ENCODE measurements around the gene TBC1D24. TPM values are rescaled to one million over a fixed set of nuclear protein-coding genes. Genes with fewer than 3 reads are reported as not detected.

The TBC1D24 gene
- total RNA-seq, 1 donor from 2014 or later, result 15.4 TPM

DNA sequence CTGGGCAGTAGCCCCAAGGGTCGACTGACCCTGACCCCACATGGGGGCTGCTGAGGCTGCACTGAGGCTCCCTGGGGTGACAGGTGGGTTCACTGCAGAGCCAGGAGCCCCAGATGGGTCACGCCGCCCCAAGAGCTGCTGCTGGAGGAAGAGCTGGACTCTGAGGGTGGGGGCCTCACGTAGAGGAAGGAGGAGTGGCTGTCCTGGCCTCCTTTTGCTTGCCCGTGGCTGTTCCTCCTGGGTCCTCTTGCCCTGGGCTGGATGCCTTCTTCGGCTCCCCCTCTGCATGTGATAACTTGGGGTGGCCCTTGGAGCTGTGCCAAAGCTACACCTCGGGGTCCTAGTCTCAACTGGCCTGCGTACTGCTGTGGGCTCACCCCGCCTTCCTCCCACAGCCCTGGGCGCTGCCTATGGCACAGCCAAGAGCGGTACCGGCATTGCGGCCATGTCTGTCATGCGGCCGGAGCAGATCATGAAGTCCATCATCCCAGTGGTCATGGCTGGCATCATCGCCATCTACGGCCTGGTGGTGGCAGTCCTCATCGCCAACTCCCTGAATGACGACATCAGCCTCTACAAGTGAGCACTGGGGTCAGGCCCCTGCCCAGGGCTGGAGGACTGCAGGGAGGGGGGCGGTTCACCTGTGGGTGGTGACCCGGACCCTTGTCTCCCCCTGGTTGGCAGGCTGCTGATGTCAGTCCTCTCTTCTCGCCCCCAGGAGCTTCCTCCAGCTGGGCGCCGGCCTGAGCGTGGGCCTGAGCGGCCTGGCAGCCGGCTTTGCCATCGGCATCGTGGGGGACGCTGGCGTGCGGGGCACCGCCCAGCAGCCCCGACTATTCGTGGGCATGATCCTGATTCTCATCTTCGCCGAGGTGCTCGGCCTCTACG, 44.1 kb downstream of the TBC1D24 start:
- H3K27ac Mint-ChIP-seq (ENCODE audit: unreplicated experiment), result peak overlapping the region; percentile 97
- peaks cover 41% of the 10 kb centered on the region for H3K4me1 Mint-ChIP-seq (ENCODE audit: unreplicated experiment)
- peak overlapping the region; percentile 70 for H3K4me3 Mint-ChIP-seq (ENCODE audit: unreplicated experiment)
- TF ChIP-seq, protein P1, sequence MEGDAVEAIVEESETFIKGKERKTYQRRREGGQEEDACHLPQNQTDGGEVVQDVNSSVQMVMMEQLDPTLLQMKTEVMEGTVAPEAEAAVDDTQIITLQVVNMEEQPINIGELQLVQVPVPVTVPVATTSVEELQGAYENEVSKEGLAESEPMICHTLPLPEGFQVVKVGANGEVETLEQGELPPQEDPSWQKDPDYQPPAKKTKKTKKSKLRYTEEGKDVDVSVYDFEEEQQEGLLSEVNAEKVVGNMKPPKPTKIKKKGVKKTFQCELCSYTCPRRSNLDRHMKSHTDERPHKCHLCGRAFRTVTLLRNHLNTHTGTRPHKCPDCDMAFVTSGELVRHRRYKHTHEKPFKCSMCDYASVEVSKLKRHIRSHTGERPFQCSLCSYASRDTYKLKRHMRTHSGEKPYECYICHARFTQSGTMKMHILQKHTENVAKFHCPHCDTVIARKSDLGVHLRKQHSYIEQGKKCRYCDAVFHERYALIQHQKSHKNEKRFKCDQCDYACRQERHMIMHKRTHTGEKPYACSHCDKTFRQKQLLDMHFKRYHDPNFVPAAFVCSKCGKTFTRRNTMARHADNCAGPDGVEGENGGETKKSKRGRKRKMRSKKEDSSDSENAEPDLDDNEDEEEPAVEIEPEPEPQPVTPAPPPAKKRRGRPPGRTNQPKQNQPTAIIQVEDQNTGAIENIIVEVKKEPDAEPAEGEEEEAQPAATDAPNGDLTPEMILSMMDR (IDR thresholded peaks at IDR 0.05), result no peak
- H3K36me3 Mint-ChIP-seq (ENCODE audit: unreplicated experiment), result peaks cover 8% of the 10 kb centered on the region
- no peak for DNase-seq (ENCODE audit: extremely low spot score, unreplicated experiment)
- H3K27me3 Mint-ChIP-seq (ENCODE audit: unreplicated experiment), result no peaks in the 10 kb centered on the region
- H3K9me3 Mint-ChIP-seq (ENCODE audit: unreplicated experiment), result no peaks in the 10 kb centered on the region

DNA sequence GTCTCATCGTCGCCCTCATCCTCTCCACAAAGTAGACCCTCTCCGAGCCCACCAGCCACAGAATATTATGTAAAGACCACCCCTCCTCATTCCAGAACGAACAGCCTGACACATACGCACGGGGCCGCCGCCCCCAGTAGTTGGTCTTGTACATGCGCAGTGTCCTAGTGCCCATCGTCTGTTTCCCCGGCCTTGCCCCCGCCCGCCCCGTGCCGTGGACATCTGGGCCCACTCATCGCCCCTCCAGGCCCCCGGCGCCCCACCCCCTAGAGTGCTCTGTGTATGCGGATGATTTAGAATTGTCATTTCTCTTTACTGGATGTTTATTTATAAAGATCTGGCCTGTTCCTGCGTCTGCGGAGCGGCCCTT, 44.8 kb downstream of the TBC1D24 start:
- peaks cover 13% of the 10 kb centered on the region for H3K36me3 Mint-ChIP-seq (ENCODE audit: unreplicated experiment)
- no peak for DNase-seq (ENCODE audit: extremely low spot score, unreplicated experiment)
- peaks cover 43% of the 10 kb centered on the region for H3K4me1 Mint-ChIP-seq (ENCODE audit: unreplicated experiment)
- no peaks in the 10 kb centered on the region for H3K27me3 Mint-ChIP-seq (ENCODE audit: unreplicated experiment)
- H3K27ac Mint-ChIP-seq (ENCODE audit: unreplicated experiment), result peak overlapping the region; percentile 97
- H3K9me3 Mint-ChIP-seq (ENCODE audit: unreplicated experiment), result no peaks in the 10 kb centered on the region
- TF ChIP-seq, protein P1 (IDR thresholded peaks at IDR 0.05), result no peak
- peak overlapping the region; percentile 70 for H3K4me3 Mint-ChIP-seq (ENCODE audit: unreplicated experiment)

DNA sequence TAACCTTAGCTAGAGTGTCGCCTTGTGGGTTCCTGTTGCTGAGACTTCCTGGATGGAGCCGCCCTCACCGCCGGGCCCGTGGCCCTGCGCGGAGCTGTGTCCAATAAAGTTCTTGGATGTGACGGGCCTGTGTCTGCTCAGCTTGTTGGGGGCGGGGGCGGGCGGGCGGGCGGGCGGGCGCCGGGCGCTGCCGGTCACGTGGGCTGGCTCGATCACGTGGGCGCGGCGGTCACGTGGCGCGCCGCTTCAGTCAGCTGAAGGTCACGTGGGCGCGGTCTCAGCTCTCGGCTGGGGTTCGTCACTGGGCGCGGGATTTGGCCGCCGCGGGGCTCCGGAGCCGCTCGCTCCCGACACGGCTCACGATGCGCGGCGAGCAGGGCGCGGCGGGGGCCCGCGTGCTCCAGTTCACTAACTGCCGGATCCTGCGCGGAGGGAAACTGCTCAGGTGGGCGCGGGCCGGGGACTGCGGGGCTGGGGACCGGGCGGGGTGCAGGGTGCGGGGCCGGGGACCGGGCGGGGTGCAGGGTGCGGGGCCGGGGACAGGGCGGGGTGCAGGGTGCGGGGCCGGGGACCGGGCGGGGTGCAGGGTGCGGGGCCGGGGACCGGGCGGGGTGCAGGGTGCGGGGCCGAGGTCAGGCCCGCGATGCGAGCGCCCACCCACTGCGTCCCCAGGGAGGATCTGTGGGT, 45.3 kb downstream of the TBC1D24 start, which contains the start of gene AMDHD2:
TSS of gene AMDHD2 (plus strand) at position 275 of the 687 bp plus-strand sequence. CDS start at position 363, 88 bp downstream.
- peak within 1 kb of the TSS; percentile 80 for H3K4me3 Mint-ChIP-seq (ENCODE audit: unreplicated experiment)

DNA sequence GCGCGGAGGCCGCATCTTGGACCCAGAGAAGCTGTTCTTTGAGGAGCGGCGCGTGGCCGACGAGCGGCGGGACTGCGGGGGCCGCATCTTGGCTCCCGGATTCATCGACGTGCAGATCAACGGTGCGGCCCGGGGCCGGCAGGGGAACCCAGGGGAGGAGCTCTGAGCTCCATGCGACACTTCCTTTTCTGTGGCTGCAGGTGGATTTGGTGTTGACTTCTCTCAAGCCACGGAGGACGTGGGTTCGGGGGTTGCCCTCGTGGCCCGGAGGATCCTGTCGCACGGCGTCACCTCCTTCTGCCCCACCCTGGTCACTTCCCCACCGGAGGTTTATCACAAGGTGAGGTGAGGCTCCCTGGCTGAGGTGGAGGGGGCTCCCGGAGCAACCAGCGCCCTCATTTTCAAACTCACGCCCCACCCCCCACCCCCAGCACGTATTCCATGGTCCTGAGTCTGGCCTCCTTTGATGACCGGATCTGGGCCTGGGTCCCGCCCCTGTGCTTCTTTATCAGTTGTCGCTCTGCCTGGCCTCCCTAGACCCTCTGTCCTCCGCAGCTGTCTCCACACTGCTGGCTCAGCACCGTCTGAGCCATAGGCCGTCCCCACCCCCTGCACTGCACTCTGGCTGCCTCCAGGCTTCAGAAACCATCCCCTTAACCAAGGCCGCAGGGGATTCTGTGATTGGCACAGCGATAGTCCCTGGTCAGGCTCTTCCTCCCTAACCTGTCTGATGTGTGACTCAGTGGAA, 46.0 kb downstream of the TBC1D24 start:
- Mint-ChIP-seq H3K4me3 (ENCODE audit: unreplicated experiment) (peak overlapping the region; percentile 80), H3K9me3 (ENCODE audit: unreplicated experiment) (no peaks in the 10 kb centered on the region), H3K27ac (ENCODE audit: unreplicated experiment) (peak overlapping the region; percentile 54), H3K27me3 (ENCODE audit: unreplicated experiment) (no peaks in the 10 kb centered on the region), H3K36me3 (ENCODE audit: unreplicated experiment) (peaks cover 17% of the 10 kb centered on the region), H3K4me1 (ENCODE audit: unreplicated experiment) (peaks cover 33% of the 10 kb centered on the region)
- TF ChIP-seq, protein P1 (IDR thresholded peaks at IDR 0.05), result no peak
- no peak for DNase-seq (ENCODE audit: extremely low spot score, unreplicated experiment)

More for the DNA sequence above, 45.3 kb downstream of the TBC1D24 start, which contains the start of gene AMDHD2:
- Mint-ChIP-seq H3K4me1 (ENCODE audit: unreplicated experiment) (peaks cover 40% of the 10 kb centered on the region), H3K27me3 (ENCODE audit: unreplicated experiment) (no peaks in the 10 kb centered on the region), H3K36me3 (ENCODE audit: unreplicated experiment) (peaks cover 16% of the 10 kb centered on the region), H3K27ac (ENCODE audit: unreplicated experiment) (peak within 1 kb of the TSS; percentile 97), H3K9me3 (ENCODE audit: unreplicated experiment) (no peaks in the 10 kb centered on the region)
- DNase-seq (ENCODE audit: extremely low spot score, unreplicated experiment), result peak; percentile 96
- TF ChIP-seq, protein P1 (IDR thresholded peaks at IDR 0.05), result no peak

Data from osteocyte (in vitro differentiated cells).